Measurements from ENCODE around the gene MTG2. TPM values are rescaled to one million over a fixed set of nuclear protein-coding genes. Genes with fewer than 3 reads are reported as not detected.

MTG2 gene
- total RNA-seq, 3 donors from 2014 or later = 16.3 to 32.1 (median 25.6) TPM

DNA sequence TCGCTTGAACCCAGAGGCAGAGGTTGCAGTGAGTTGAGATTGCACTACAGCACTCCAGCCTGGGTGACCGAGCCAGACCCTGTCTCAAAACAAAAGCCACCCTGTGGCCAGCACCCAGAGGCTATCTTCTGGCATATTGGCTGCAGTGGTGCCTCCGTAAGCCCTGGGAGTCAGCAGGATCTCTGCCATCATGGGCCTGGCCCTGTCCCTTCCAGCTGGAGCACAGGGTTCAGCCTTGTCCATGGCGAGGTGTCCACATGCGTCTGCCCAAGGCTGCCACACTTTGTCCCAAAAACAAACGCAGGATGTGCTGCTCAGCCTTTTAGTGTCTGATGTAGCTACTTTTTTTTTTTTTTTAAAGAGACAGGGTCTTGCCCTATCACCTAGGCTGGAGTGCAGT lies 15.4 kb upstream of the MTG2 start:
- no peak for DNase-seq (ENCODE audit: low spot score in 2 of 2)
- no peak overlapping the region for H3K4me3 ChIP-seq
- no peaks in the 10 kb centered on the region for H3K4me1 ChIP-seq
- no peaks in the 10 kb centered on the region for H3K9me3 ChIP-seq
- H3K27me3 ChIP-seq = no peaks in the 10 kb centered on the region
- H3K36me3 ChIP-seq = peaks cover 3% of the 10 kb centered on the region
- H3K27ac ChIP-seq = no peak overlapping the region
- TF ChIP-seq POLR2A (IDR thresholded peaks at IDR 0.05) (no peak), CTCF (IDR thresholded peaks at IDR 0.05) (no peak), POLR2AphosphoS5 (IDR thresholded peaks at IDR 0.05) (no peak)
- intact Hi-C loops (cut with DNase I; ENCODE audit: low total_unique reads) = no loop called here

GRCh38 chr20:62168061-62168460 lies 14.8 kb upstream of the MTG2 start:
- H3K36me3 ChIP-seq = peaks cover 3% of the 10 kb centered on the region
- H3K27ac ChIP-seq = no peak overlapping the region
- DNase-seq (ENCODE audit: low spot score in 2 of 2) = no peak
- H3K27me3 ChIP-seq = no peaks in the 10 kb centered on the region
- H3K4me3 ChIP-seq = no peak overlapping the region
- no peaks in the 10 kb centered on the region for H3K9me3 ChIP-seq
- intact Hi-C loops (cut with DNase I; ENCODE audit: low total_unique reads) = no loop called here
- no peaks in the 10 kb centered on the region for H3K4me1 ChIP-seq
- TF ChIP-seq CTCF (IDR thresholded peaks at IDR 0.05) (no peak), POLR2AphosphoS5 (IDR thresholded peaks at IDR 0.05) (no peak), POLR2A (IDR thresholded peaks at IDR 0.05) (no peak)

DNA sequence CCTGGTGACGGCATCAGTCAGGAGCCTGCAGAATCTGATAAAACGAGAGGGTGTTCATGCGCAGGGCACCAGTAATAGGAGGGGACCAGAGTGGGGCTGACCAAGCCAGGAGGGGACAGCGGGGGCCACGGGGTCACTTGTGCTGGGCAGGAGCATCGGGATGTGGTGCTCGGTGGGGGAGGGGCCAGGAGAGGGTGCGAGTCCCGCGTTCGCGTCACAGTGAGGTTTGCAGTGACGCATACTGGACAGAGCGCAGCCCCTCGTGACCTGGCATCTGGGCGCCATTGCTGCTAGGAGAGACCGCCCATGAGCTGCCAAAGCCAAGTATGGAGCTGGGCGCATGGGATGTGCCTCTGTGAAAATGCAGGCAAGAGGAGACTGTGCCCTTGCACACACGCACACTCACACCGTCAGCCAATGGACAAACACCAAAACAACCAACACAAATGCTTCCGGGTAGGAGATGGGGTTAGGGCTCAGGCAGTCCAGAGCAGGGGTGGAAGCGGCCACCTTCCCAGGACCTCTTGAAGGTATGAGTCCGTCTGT lies 13.9 kb upstream of the MTG2 start:
- Histone ChIP-seq H3K9me3 (no peaks in the 10 kb centered on the region), H3K4me3 (no peak overlapping the region), H3K4me1 (no peaks in the 10 kb centered on the region), H3K27ac (no peak overlapping the region), H3K36me3 (peaks cover 3% of the 10 kb centered on the region), H3K27me3 (no peaks in the 10 kb centered on the region)
- intact Hi-C loops (cut with DNase I; ENCODE audit: low total_unique reads) = no loop called here
- no peak for DNase-seq (ENCODE audit: low spot score in 2 of 2)
- no peak for TF ChIP-seq CTCF (IDR thresholded peaks at IDR 0.05)
- TF ChIP-seq POLR2A (IDR thresholded peaks at IDR 0.05) = no peak
- no peak for TF ChIP-seq POLR2AphosphoS5 (IDR thresholded peaks at IDR 0.05)

GRCh38 chr20:62170536-62170935 lies 12.3 kb upstream of the MTG2 start:
- Histone ChIP-seq H3K4me1 (no peaks in the 10 kb centered on the region), H3K4me3 (no peak overlapping the region), H3K27ac (no peak overlapping the region), H3K9me3 (no peaks in the 10 kb centered on the region), H3K36me3 (peaks cover 3% of the 10 kb centered on the region), H3K27me3 (no peaks in the 10 kb centered on the region)
- TF ChIP-seq POLR2AphosphoS5 (IDR thresholded peaks at IDR 0.05) (no peak), POLR2A (IDR thresholded peaks at IDR 0.05) (no peak), CTCF (IDR thresholded peaks at IDR 0.05) (no peak)
- intact Hi-C loops (cut with DNase I; ENCODE audit: low total_unique reads) = no loop called here
- no peak for DNase-seq (ENCODE audit: low spot score in 2 of 2)

GRCh38 chr20:62171245-62171644 lies 11.6 kb upstream of the MTG2 start:
- Histone ChIP-seq H3K4me3 (no peak overlapping the region), H3K27ac (no peak overlapping the region), H3K9me3 (no peaks in the 10 kb centered on the region), H3K27me3 (no peaks in the 10 kb centered on the region), H3K36me3 (no peaks in the 10 kb centered on the region), H3K4me1 (no peaks in the 10 kb centered on the region)
- TF ChIP-seq POLR2A (IDR thresholded peaks at IDR 0.05) = no peak
- TF ChIP-seq POLR2AphosphoS5 (IDR thresholded peaks at IDR 0.05) = no peak
- no peak for TF ChIP-seq CTCF (IDR thresholded peaks at IDR 0.05)
- no peak for DNase-seq (ENCODE audit: low spot score in 2 of 2)
- intact Hi-C loops (cut with DNase I; ENCODE audit: low total_unique reads) = no loop called here
